Nephron (organoid): Measurements from ENCODE around the gene APPBP2.
"Not testable (repeated sequence)": the region's sequence is repeated elsewhere in the genome, so short reads cannot be mapped to it uniquely, and the experiment has no call there.

ENCODE experiments used
- H3K27ac Mint-ChIP-seq, 3 experiments: 2 replicates each; pipeline ENCODE4 v1.8.0; 2020; ENCODE audit warnings: mixed read lengths in 3 of 3, mild to moderate bottlenecking in 2 of 3, moderate library complexity in 1 of 3
- H3K27me3 Mint-ChIP-seq: 2 replicates; pipeline ENCODE4 v1.8.0; 2021; ENCODE audit warnings: low read depth, mild to moderate bottlenecking, moderate library complexity, mixed read lengths
- H3K36me3 Mint-ChIP-seq: 2 replicates; pipeline ENCODE4 v1.8.0; 2020; ENCODE audit warnings: low read depth, mixed read lengths
- H3K4me1 Mint-ChIP-seq: 2 replicates; pipeline ENCODE4 v1.8.0; 2020; ENCODE audit warnings: mixed read lengths
- H3K4me3 Mint-ChIP-seq, 3 experiments: 2 replicates each; pipeline ENCODE4 v1.8.0; 2020; ENCODE audit warnings: mild to moderate bottlenecking in 3 of 3, mixed read lengths in 3 of 3, moderate library complexity in 2 of 3
- H3K9me3 Mint-ChIP-seq: 2 replicates; pipeline ENCODE4 v1.8.0; 2020; ENCODE audit warnings: mixed read lengths
- TF ChIP-seq, protein P1 (sequence below), 3 experiments: fragments of 200-600 bp; sonication (generic); IDR thresholded peaks; one replicate each; pipeline ENCODE4 v1.5.0; 2021; ENCODE audit warnings: antibody characterized with exemption in 3 of 3; ENCODE audit not compliant: unreplicated experiment in 3 of 3

Gene APPBP2

DNA sequence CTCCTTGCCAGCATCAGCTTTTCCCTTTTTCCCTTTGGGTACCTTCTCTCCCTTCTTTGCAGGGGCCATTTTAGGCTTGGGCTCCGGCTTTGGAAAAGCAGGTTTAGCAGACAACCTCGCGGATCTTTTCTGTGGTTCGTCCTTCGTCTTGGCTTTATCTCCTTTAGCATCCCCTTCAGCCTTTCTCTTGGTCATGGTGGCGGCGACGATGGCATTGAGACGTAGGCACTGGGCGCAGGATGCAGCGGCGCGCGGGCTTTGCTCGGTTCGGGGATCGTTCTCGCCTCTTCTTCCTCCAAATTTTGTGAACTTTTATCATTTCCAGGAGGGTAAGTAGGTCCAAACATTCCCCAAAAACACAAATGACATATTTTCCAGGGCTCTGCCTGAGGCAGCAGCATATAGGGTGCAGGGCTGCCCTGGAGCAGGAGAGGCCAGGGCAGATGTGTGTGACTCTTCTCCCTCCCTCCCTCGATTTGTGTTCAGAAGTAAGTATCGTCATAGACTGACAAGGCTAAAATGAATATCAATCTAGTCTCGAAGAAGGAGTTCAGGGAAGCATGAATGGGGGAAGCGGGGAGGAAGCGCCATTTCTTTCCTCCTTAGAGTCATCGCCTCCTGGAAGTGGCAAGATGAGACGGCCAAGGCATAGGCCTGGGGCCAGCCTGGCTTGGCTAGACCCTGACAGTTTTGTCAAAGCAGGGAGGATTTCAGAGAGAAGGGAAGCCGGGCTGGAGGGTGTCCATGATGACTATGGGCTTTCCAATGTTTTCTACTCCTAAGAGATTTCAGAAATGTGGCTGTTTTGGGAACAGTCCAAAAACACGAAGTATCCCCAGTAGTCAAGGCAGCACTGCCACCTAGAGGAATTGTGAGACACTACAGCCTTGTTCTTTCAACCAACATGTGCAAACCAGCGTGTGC lies 90.5 kb downstream of the APPBP2 start:
- Mint-ChIP-seq H3K27ac (peak overlapping the region in 1 of 3 experiments; percentile 8), H3K4me3 (no peak overlapping the region), H3K9me3 (peaks cover 19% of the 10 kb centered on the region), H3K36me3 (no peaks in the 10 kb centered on the region), H3K27me3 (peaks cover 3% of the 10 kb centered on the region), H3K4me1 (peaks cover 8% of the 10 kb centered on the region)
- TF ChIP-seq, protein P1, sequence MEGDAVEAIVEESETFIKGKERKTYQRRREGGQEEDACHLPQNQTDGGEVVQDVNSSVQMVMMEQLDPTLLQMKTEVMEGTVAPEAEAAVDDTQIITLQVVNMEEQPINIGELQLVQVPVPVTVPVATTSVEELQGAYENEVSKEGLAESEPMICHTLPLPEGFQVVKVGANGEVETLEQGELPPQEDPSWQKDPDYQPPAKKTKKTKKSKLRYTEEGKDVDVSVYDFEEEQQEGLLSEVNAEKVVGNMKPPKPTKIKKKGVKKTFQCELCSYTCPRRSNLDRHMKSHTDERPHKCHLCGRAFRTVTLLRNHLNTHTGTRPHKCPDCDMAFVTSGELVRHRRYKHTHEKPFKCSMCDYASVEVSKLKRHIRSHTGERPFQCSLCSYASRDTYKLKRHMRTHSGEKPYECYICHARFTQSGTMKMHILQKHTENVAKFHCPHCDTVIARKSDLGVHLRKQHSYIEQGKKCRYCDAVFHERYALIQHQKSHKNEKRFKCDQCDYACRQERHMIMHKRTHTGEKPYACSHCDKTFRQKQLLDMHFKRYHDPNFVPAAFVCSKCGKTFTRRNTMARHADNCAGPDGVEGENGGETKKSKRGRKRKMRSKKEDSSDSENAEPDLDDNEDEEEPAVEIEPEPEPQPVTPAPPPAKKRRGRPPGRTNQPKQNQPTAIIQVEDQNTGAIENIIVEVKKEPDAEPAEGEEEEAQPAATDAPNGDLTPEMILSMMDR (IDR thresholded peaks at IDR 0.05; ENCODE audit: unreplicated experiment in 3 of 3): peak; percentile 82 to 90 (median 84)

DNA sequence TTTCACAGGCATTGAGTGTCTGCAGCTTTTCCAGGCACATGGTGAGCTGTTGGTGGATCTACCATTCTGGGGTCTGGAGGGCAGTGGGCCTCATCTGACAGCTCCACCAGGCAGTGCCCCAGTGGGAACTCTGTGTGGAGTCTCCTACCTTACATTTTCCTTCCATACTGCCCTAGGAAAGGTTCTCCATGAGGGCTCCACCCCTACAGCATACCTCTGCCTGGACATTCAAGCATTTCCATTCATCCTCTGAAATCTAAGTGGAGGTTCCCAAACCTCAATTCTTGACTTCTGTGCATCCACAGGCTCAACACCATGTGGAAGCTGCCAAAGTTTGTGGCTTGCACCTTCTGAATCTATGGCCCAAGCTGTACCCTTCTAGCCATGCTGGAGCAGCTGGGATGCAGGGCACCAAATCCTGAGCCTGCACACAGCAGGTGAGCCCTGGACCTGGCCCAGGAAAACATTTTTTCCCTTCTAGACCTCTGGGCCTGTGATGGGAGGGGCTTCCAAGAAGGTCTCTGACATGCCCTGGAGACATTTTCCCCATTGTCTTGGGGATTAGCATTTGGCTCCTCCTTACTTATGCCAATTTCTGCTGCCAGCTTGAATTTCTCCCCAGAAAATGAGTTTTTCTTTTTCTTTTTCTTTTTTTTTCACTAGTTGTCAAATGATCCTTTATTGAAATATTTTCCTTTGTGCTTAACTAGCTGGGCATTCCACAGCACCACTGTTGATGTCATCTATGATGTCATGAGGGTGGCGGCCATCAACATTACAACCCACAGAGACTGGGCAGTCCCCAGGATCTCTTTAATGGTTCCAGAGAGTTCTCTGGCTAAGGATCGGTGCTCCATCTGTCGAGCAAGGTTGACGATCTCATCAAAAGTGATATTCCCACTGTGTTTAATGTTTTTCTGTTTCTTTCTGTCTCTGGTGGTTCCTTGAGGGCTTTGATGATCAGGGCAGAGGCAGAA lies 92.7 kb downstream of the APPBP2 start:
- not testable (repeated sequence) for H3K27me3 Mint-ChIP-seq, H3K27ac Mint-ChIP-seq, H3K4me3 Mint-ChIP-seq, H3K36me3 Mint-ChIP-seq, H3K4me1 Mint-ChIP-seq
- peaks cover 19% of the 10 kb centered on the region for H3K9me3 Mint-ChIP-seq

DNA sequence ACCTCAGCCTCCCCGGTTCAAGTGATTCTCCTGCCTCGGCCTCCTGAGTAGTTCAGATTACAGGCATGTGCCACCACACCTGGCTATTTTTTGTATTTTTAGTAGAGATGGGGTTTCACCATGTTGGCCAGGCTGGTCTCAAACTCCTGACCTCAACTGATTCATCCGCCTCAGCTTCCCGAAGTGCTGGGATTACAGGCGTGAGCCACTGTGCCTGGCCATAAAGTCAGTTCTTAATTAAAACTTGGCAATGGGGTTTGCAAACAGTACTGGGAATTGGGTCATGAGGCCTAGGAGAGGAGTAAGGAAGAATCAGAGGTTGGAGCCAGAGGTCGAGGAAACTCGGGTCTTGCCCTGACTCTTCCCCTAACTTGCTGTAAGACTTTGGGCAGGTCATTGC lies 95.5 kb downstream of the APPBP2 start:
- not testable (repeated sequence) for H3K4me1 Mint-ChIP-seq, H3K36me3 Mint-ChIP-seq, H3K4me3 Mint-ChIP-seq, H3K27ac Mint-ChIP-seq, H3K27me3 Mint-ChIP-seq
- H3K9me3 Mint-ChIP-seq: peaks cover 19% of the 10 kb centered on the region

DNA sequence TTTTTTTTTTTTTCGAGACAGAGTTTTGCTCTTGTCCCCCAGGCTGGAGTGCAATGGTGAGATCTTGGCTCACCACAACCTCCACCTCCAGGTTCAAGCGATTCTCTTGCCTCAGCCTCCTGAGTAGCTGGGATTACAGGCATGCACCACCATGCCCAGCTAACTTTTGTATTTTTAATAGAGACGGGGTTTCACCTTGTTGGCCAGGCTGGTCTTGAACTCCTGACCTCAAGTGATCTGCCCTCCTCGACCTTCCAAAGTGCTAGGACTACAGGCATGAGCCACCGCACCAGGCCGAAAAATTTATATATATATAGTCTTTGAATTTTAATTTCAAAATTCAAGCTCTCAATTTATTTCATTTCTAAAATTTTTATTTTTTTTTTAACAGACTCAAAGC lies 97.6 kb downstream of the APPBP2 start:
- H3K4me3 Mint-ChIP-seq, H3K27me3 Mint-ChIP-seq, H3K36me3 Mint-ChIP-seq, H3K4me1 Mint-ChIP-seq, H3K27ac Mint-ChIP-seq: not testable (repeated sequence)
- H3K9me3 Mint-ChIP-seq: peaks cover 12% of the 10 kb centered on the region

DNA sequence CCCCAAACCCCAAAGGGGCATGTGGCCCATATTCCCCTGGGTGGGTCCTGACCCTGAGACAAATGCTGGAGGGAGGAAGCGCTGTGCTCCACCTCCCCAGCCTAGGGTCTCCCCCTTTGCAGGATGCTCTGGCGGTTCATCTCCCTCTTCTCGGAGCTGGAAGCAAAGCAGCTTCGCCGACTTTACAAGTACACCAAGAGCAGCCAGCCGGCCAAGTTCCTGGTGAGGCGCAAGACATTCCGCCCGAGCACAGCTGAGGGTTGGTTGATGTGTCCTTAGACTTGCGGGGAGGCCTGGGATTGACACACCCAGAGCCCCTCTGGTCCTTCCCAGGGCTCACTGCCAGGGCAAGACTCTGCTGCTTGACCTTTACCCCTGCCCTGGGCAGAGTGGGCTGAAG lies 99.4 kb downstream of the APPBP2 start:
- Mint-ChIP-seq H3K9me3 (peaks cover 5% of the 10 kb centered on the region), H3K27ac (no peak overlapping the region), H3K36me3 (no peaks in the 10 kb centered on the region), H3K4me1 (no peaks in the 10 kb centered on the region), H3K4me3 (no peak overlapping the region), H3K27me3 (no peaks in the 10 kb centered on the region)
- TF ChIP-seq, protein P1 (IDR thresholded peaks at IDR 0.05; ENCODE audit: unreplicated experiment in 3 of 3): no peak

DNA sequence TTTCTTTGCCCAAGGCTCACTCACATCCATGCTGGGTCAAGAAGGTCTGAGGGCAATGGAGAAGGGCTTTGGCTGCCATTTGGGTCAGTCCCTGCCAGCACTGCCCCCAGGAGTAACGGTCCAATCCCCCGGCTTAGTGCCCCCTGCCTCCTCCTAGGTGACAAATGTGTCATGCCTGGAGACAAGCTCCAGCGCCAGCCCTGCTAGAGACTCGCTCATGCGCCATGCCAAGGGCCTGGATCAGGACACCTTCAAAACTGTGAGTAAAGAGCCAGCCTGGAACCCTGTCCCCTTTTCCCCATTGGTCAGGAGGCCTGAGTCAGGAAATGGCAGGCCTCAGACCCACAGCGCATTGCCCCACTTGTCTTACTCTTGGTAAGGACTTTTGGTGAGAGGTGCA lies 100.4 kb downstream of the APPBP2 start:
- TF ChIP-seq, protein P1 (IDR thresholded peaks at IDR 0.05; ENCODE audit: unreplicated experiment in 3 of 3): no peak
- Mint-ChIP-seq H3K4me3 (no peak overlapping the region), H3K4me1 (peaks cover 4% of the 10 kb centered on the region), H3K36me3 (no peaks in the 10 kb centered on the region), H3K27ac (no peak overlapping the region), H3K9me3 (no peaks in the 10 kb centered on the region), H3K27me3 (no peaks in the 10 kb centered on the region)

DNA sequence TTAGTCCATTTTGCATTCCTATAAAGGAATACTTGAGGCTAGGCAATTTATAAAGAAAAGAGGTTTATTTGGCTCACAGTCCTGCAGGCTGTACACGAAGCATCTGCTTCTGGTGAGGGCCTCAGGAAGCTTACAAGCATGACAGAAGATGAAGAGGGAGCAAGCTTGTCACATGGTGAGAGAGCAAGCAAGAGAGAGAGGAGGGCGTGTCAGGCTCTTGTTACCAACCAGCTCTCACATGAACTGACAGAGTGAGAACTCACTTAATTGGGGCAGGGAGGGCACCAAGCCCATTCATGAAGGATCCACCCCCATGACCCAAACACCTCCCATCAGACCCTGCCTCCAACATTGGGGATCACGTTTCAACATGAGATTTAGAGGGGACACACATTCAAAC lies 102.2 kb downstream of the APPBP2 start:
- H3K4me3 Mint-ChIP-seq: no peak overlapping the region
- peaks cover 9% of the 10 kb centered on the region for H3K27me3 Mint-ChIP-seq
- no peak overlapping the region for H3K27ac Mint-ChIP-seq
- H3K4me1 Mint-ChIP-seq: peaks cover 4% of the 10 kb centered on the region
- TF ChIP-seq, protein P1 (IDR thresholded peaks at IDR 0.05; ENCODE audit: unreplicated experiment in 3 of 3): no peak
- no peaks in the 10 kb centered on the region for H3K9me3 Mint-ChIP-seq
- H3K36me3 Mint-ChIP-seq: no peaks in the 10 kb centered on the region
